Neural cell (in vitro differentiated cells): ENCODE results near the gene DPP6.

Source experiments
- EP300 ChIP-seq: fragments of 450-650 bp; conservative IDR thresholded peaks from 2 replicates; pipeline ENCODE4 v1.6.1; 2014; ENCODE audit warnings: antibody characterized with exemption, mild to moderate bottlenecking, moderate library complexity; ENCODE audit not compliant: poor library complexity, severe bottlenecking
- EZH2 ChIP-seq: fragments of 200-600, 300-800 bp; shearing (Covaris generic), sonication (generic); IDR thresholded peaks from 2 replicates; pipeline ENCODE4 v1.6.1; 2014; ENCODE audit warnings: antibody characterized with exemption, low read length, borderline replicate concordance, mild to moderate bottlenecking; ENCODE audit not compliant: insufficient read depth, poor library complexity, severe bottlenecking
- MXI1 ChIP-seq: fragments of 450-650 bp; conservative IDR thresholded peaks from 2 replicates; pipeline ENCODE4 v1.6.1; 2014; ENCODE audit warnings: antibody characterized with exemption, mild to moderate bottlenecking; ENCODE audit not compliant: poor library complexity, severe bottlenecking
- POLR2AphosphoS5 ChIP-seq: IDR thresholded peaks from 2 replicates; pipeline ENCODE4 v1.6.1; 2012
- RAD21 ChIP-seq: fragments of 450-650 bp; conservative IDR thresholded peaks from 2 replicates; pipeline ENCODE4 v1.6.1; 2014; ENCODE audit warnings: antibody characterized with exemption, mild to moderate bottlenecking, moderate library complexity
- SMC3 ChIP-seq: fragments of 450-650 bp; conservative IDR thresholded peaks from 2 replicates; pipeline ENCODE4 v1.6.1; 2014; ENCODE audit warnings: antibody characterized with exemption, mild to moderate bottlenecking, moderate library complexity; ENCODE audit not compliant: poor library complexity
- TAF1 ChIP-seq: IDR thresholded peaks from 2 replicates; pipeline ENCODE4 v1.6.1; 2012; ENCODE audit warnings: low read depth
- TF ChIP-seq, protein P1 (sequence below): fragments of 450-650 bp; IDR thresholded peaks from 2 replicates; pipeline ENCODE4 v1.5.1; 2014; ENCODE audit warnings: antibody characterized with exemption, mild to moderate bottlenecking, moderate library complexity; ENCODE audit not compliant: poor library complexity, severe bottlenecking
- TF ChIP-seq, protein P2 (sequence below): IDR thresholded peaks from 2 replicates; pipeline ENCODE4 v1.6.1; 2012; ENCODE audit warnings: borderline replicate concordance

DNA sequence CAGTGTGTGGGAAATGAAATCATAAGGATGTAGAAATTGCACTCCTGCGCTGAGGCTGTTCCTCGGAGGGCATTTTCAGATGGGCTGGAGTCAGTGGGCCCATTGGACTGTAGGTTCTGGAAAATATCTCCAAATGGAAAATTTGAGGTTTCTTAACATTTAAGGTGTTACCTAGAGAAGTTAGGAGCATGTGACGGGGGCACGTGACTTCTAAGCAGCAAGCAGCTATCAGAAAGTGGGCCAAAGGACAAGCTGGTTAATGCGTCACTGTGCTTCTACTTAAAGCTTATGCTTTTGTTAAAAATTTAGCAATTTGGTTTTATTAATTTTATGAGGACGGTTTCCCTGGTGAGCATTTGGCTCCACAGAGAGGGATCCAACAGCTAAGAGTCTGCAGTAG, 298.7 kb downstream of the DPP6 start:
- TF ChIP-seq, protein P1, sequence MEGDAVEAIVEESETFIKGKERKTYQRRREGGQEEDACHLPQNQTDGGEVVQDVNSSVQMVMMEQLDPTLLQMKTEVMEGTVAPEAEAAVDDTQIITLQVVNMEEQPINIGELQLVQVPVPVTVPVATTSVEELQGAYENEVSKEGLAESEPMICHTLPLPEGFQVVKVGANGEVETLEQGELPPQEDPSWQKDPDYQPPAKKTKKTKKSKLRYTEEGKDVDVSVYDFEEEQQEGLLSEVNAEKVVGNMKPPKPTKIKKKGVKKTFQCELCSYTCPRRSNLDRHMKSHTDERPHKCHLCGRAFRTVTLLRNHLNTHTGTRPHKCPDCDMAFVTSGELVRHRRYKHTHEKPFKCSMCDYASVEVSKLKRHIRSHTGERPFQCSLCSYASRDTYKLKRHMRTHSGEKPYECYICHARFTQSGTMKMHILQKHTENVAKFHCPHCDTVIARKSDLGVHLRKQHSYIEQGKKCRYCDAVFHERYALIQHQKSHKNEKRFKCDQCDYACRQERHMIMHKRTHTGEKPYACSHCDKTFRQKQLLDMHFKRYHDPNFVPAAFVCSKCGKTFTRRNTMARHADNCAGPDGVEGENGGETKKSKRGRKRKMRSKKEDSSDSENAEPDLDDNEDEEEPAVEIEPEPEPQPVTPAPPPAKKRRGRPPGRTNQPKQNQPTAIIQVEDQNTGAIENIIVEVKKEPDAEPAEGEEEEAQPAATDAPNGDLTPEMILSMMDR, result no peak
- TF ChIP-seq SMC3 (no peak), EP300 (no peak), EZH2 (no peak), TAF1 (no peak), POLR2AphosphoS5 (no peak), RAD21 (no peak), MXI1 (no peak)
- TF ChIP-seq, protein P2, sequence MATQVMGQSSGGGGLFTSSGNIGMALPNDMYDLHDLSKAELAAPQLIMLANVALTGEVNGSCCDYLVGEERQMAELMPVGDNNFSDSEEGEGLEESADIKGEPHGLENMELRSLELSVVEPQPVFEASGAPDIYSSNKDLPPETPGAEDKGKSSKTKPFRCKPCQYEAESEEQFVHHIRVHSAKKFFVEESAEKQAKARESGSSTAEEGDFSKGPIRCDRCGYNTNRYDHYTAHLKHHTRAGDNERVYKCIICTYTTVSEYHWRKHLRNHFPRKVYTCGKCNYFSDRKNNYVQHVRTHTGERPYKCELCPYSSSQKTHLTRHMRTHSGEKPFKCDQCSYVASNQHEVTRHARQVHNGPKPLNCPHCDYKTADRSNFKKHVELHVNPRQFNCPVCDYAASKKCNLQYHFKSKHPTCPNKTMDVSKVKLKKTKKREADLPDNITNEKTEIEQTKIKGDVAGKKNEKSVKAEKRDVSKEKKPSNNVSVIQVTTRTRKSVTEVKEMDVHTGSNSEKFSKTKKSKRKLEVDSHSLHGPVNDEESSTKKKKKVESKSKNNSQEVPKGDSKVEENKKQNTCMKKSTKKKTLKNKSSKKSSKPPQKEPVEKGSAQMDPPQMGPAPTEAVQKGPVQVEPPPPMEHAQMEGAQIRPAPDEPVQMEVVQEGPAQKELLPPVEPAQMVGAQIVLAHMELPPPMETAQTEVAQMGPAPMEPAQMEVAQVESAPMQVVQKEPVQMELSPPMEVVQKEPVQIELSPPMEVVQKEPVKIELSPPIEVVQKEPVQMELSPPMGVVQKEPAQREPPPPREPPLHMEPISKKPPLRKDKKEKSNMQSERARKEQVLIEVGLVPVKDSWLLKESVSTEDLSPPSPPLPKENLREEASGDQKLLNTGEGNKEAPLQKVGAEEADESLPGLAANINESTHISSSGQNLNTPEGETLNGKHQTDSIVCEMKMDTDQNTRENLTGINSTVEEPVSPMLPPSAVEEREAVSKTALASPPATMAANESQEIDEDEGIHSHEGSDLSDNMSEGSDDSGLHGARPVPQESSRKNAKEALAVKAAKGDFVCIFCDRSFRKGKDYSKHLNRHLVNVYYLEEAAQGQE, result no peak
